TTC549 (cell line): ENCODE results near the gene RASA3.

Experiments used
- FAIRE-seq: peaks from 2 replicates; lab custom pipeline; 2012; peaks lifted over from hg19 to GRCh38; lab: Jason Lieb, UNC

Gene RASA3

GRCh38 chr13:113967206-113967720 lies 165.2 kb downstream of the RASA3 start:
- FAIRE-seq = no peak

GRCh38 chr13:113965968-113966884 lies 166.2 kb downstream of the RASA3 start:
- FAIRE-seq = no peak

GRCh38 chr13:113965383-113965874 lies 167.0 kb downstream of the RASA3 start:
- FAIRE-seq = no peak

DNA sequence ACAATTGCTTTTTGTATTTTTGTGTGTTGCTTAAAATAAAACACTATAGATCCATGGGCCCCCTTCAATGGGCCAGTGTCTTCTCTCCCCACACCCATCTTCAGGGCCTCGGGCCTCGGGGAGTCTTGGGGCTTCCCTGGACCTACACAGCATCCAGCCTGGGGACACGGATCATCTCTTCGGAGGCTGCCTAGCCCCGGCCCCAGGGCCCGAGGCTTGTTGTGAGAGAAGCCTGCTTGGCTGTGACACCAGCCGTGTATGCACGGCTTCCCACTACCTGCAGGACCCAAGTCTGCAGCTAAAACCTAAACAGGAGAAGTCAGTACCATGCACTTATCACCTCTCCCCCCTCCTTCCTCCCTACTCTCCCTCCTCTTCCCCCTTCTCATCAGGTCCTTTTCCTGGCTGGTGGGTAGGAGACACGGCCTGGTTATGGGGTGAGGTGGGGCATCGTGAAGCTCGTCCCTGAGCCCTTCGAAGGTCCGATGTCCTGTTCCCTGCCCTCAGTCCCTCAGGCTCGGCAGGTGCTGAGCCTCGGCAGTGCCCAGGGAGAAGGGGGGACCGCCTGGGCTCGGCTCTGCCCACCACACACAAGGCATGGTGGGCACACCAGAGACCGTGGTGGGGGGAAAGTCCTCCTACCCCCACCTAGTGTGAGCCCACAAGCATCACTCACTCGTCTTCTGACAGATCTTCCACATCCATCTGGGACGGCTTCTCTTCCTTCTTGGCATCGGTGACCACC lies 168.0 kb downstream of the RASA3 start:
- FAIRE-seq = no peak

GRCh38 chr13:113963376-113963775 lies 169.0 kb downstream of the RASA3 start:
- FAIRE-seq = no peak

DNA sequence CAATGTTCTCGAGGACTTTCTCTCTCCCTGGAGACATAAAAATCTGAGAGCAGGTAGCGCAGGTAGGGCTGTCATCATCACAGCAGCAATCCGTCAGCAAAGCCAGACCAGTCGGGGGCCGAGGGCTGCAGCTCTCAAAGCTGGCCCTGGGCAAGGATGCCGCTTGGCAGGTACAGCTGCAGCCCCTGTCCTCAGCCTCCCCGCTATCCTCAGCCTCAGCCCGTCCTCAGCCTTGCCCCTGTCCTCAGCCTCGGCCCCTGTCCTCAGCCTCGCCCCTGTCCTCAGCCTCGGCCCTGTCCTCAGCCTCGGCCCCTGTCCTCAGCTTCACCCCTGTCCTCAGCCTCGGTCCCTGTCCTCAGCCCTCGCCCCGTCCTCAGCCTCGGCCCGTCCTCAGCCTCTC lies 169.4 kb downstream of the RASA3 start:
- FAIRE-seq = no peak

GRCh38 chr13:113962386-113962785 lies 170.0 kb downstream of the RASA3 start:
- FAIRE-seq = no peak

DNA sequence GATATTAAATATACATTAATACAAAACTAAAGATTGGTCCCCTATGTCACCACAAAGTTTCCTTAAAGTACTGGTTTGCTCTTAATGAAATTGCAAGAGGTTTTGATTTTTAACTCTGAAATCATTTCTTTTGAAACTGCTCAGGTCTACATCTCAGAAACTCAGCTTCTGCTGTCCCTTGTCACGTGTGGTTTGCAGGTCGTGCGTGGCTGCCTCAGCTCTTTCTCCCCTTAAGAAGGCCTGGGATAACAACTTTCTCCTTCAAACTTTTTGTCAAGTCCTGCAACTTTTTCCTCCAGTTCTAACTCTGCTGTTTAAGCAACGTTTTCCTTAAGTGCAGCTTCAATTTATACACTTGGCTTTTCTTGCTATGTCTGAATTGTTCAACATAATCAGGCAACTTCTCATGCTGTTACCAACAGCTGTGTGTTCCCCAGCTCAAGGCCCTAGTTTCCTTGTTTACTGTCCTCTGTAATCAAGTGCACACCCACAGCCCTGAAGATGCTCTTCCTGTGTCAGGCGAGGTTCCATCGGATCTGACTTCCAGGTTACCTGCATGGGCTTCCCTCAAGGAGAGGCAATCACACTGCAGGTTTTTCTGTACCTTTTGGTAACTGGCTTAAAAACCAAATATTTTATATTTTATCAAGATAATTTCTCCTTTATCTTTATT lies 172.0 kb downstream of the RASA3 start:
- no peak for FAIRE-seq

DNA sequence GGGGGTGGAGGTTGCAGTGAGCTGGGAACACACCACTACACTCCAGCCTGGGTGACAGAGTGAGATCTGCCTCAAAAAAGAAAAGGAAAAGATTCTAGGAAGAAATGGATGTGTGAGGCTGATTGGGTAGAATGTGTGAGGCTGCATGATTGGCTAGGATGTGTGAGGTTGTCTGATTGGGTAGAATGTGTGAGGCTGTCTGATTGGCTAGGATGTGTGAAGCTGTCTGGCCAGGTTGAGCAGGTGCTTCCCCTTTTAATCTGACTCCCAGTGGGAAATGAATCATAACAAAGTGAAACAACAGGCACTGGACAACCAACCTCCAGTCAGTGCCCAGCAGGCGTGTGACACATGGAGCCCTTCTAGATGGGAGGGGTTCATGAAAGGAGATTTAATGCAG lies 173.2 kb downstream of the RASA3 start:
- FAIRE-seq = no peak

DNA sequence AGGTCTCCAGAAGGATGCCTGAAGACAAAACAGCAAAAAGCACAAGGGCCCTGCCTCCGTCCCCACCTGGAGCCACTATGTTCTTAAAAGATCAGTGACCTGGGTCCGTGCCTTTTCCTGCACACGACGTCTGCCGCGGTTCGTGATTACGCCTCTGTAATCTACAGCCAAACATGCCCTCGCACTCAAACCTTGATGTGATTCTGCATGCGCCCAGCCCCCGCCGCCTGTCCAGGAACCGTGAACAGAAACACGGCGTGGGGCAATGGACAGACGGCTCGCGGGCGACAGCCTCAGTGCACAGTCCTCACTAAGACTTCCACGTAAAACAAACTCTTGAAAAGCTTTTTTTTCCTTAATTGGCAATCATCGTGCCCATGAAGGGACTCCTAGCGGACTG lies 174.1 kb downstream of the RASA3 start:
- FAIRE-seq = no peak

GRCh38 chr13:113956571-113956970 lies 175.9 kb downstream of the RASA3 start:
- FAIRE-seq = no peak

GRCh38 chr13:113955691-113956090 lies 176.7 kb downstream of the RASA3 start:
- no peak for FAIRE-seq

GRCh38 chr13:113955235-113955634 lies 177.2 kb downstream of the RASA3 start:
- no peak for FAIRE-seq

GRCh38 chr13:113954046-113954835 lies 178.2 kb downstream of the RASA3 start:
- FAIRE-seq = no peak

DNA sequence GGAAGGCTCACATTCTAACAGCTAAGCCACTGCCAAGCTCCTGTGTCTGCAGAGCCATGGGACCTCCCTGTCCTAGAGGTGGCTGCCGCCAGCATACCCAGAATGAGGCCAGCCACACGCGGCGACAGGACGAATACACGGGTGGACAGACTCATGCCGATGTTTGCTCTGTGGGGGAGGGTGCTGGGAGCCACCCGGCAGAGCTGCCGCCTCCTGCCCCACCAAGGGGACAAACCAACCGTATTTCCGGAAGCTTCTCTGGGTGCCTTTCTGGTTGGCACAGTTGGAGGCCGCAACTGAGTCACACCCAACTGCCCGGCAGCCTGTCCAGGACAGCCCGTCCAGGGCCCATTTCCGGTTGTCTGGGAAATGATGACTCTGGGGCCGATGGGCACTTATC lies 178.9 kb downstream of the RASA3 start:
- no peak for FAIRE-seq

DNA sequence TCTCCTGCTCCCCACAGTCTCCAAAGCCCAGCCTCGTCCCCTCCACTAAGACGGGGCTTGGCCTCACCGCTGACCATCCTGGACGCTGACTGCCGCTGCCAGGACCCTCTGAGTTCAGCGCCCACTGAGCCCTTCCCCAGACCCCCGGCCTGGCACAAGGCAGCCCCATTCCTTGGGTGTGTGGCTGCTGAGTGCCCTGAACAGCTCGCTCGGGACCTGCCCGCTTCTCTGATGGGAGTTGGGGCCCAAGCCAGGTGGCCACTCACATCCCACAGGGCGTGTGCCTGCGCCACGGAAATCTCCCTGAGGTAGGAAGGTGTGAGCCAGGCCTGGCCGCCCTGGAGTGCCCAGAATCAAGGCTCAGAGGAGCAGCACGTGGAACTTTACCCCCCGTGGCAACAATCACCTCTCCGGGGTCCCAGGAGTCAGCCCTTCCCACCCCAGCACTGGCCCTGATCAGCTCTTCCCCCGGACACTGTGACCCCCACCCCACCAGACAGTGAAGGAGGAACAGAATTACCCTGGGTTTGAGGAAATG lies 179.4 kb downstream of the RASA3 start:
- no peak for FAIRE-seq

DNA sequence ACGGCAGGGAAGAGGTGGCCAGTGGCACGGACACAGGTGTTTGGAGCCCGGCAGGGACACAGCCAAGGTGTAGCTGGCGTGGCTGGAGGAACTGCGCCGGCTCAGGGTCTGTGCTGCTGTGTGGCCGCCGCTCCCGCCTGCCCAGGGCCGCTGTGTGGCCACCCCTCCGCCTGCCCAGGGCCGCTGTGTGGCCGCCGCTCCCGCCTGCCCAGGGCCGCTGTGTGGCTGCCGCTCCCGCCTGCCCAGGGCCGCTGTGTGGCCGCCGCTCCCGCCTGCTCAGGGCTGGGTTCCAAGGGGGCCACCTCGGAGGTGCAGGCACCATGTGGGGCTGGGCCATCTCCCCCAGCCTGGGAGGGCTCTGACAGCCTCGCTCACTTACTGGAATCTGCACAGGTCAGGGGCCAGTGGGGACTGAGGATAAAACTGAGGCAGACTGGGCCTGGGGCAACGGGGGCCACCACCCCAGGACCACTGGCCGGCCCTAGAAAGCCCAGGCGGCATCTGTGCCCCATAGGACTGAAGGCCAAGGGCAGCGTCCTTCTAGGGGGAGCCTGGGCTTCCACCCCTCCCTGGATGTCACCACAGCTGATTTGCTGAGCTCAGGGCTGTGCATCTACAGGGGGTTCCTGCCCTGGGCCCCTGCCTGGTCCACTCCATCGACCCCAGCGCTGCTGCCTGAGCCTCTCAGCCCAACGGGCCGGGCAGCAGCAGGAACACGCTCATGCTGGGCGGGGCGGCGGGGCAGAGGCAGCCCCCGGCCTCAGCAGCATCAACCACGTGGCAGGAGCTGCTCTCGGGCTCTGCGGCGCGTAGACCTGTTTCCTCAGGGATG lies 180.1 kb downstream of the RASA3 start:
- FAIRE-seq = no peak

DNA sequence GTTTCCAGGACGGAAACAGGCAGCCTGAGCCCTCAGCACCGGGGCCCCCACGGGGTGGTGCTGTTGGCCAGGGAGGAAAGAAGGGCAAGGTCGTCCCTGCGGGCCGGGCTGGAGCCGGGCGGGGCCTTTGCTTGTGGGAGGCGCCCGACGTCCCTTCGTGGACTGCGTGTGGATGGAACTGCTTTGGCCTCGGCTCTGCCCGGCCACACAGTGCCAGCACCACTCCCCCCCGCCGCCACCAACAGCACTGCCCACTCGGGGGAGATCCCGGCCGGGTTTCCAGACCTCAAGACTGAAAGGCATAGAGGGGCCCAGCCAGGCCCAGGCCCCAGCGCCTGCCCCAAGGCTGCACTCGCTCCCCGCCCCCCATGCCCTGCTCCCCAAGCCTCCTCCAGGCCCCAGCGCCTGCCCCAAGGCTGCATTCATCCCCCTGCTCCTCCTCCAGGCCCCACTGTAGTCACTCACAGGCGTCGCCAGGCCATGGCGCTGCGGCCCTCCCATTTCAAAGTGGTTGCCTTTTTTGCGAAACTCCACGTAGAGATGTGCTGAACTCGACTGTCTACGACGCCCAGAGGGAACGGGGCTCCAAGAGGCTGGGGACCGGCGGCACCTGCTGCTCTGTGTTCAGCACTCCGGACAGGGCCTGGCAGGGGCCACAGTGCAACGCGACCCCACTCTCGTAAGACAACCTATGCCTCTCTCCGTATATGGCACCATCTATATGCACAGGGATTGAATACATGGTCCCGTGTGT lies 181.0 kb downstream of the RASA3 start:
- no peak for FAIRE-seq

DNA sequence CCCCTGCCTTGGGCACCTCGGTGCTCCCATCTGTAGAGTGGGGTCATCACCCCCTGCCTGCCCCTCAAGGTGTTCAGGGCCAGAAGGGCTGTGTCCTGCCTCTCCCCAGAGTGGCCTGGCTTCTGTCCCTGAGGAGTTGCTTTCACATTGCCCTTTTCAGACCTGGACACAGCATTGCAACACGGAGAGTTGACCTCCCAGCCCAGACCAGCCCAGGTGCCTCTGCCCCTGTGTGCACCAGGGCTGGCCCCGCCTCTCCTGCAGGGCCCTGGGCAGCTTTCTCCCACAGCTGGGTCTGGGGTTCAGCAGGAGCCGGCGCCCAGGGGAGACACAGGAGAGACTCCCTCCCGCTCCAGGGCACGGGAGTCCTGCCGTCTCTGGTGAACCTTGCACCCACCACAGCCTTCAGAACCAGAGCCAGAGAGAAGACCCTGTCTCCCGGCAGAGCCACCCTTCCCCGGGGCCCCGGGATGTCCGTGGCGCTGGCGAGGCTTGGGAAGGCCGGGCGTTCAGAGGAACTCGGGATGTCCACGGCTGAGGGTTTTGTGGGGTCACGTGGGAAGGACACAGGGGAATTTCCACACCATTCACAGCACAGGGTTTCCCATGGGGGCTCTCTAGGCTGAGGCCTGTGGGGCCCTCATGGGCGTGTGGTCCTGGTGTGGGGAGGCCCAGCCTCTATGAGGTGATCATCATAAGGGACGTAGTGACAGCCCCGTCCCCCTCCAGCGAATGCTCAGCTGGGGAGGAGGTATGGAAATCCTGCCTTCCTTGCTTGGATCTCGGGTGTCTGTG lies 181.8 kb downstream of the RASA3 start:
- no peak for FAIRE-seq
